ENCODE data around the gene SLCO3A1.
A peak's percentile ranks its signal among the peaks of the same experiment; 100 is the strongest.
"Not testable (repeated sequence)": the region's sequence is repeated elsewhere in the genome, so short reads cannot be mapped to it uniquely, and the experiment has no call there.

Gene SLCO3A1

GRCh38 chr15:91940496-91941381, 87.2 kb downstream of the SLCO3A1 start:
- DNase-seq (ENCODE audit: low read depth): no peak

- DNase-seq (ENCODE audit: low read depth): no peak
Observed at GRCh38 chr15:91941871-91942658, 88.6 kb downstream of the SLCO3A1 start.

- DNase-seq (ENCODE audit: low read depth): peak; percentile 6
Observed at GRCh38 chr15:91942720-91943394, 89.3 kb downstream of the SLCO3A1 start.

- no peak for DNase-seq (ENCODE audit: low read depth)
Observed at GRCh38 chr15:91944331-91944730, 90.8 kb downstream of the SLCO3A1 start.

- no peak for DNase-seq (ENCODE audit: low read depth)
Observed at GRCh38 chr15:91945385-91945784, 91.9 kb downstream of the SLCO3A1 start.

- no peak for DNase-seq (ENCODE audit: low read depth)
Observed at GRCh38 chr15:91946075-91946474, 92.6 kb downstream of the SLCO3A1 start.

- no peak for DNase-seq (ENCODE audit: low read depth)
Observed at GRCh38 chr15:91946581-91947292, 93.2 kb downstream of the SLCO3A1 start.

GRCh38 chr15:91947293-91947679, 93.8 kb downstream of the SLCO3A1 start:
- DNase-seq (ENCODE audit: low read depth): no peak

- peak; percentile 12 for DNase-seq (ENCODE audit: low read depth)
Observed at GRCh38 chr15:91947683-91948608, 94.4 kb downstream of the SLCO3A1 start.

- DNase-seq (ENCODE audit: low read depth): no peak
Observed at GRCh38 chr15:91949361-91949760, 95.9 kb downstream of the SLCO3A1 start.

GRCh38 chr15:91950054-91950453, 96.5 kb downstream of the SLCO3A1 start:
- no peak for DNase-seq (ENCODE audit: low read depth)

GRCh38 chr15:91950631-91951329, 97.3 kb downstream of the SLCO3A1 start:
- no peak for DNase-seq (ENCODE audit: low read depth)

GRCh38 chr15:91952216-91952615, 98.7 kb downstream of the SLCO3A1 start:
- no peak for DNase-seq (ENCODE audit: low read depth)

GRCh38 chr15:91953432-91953831, 99.9 kb downstream of the SLCO3A1 start:
- DNase-seq (ENCODE audit: low read depth): no peak

- DNase-seq (ENCODE audit: low read depth): no peak
Observed at GRCh38 chr15:91954292-91954691, 100.8 kb downstream of the SLCO3A1 start.

GRCh38 chr15:91956026-91956723, 102.7 kb downstream of the SLCO3A1 start:
- DNase-seq (ENCODE audit: low read depth): peak; percentile 15

- DNase-seq (ENCODE audit: low read depth): no peak
Observed at GRCh38 chr15:91961357-91961756, 107.8 kb downstream of the SLCO3A1 start.

- DNase-seq (ENCODE audit: low read depth): not testable (repeated sequence)
Observed at GRCh38 chr15:91963747-91964146, 110.2 kb downstream of the SLCO3A1 start.

- peak; percentile 52 for DNase-seq (ENCODE audit: low read depth)
Observed at GRCh38 chr15:91965501-91966193, 112.1 kb downstream of the SLCO3A1 start.
